ENCODE measurements around the gene ANKRD18A.
"Not testable (repeated sequence)": the region's sequence is repeated elsewhere in the genome, so short reads cannot be mapped to it uniquely, and the experiment has no call there.

Gene ANKRD18A

DNA sequence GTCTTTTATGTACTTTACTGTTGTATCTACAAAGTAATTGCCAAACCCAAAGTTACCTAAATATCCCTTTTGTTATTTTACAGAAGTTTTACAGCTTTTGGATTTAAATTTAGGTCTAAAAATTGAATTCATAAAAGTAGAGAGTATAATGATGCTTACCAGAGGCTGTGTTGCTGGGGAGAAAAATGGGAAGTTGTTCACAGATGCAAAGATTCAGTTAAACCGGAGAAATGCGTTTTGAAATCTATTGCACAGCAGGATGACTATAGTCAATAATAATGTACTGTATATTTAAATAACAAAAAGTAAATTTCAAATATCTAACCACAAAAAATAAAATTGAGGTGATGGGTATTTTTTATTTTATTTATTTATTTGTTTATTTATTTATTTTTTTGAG, 2.6 kb upstream of the ANKRD18A start:
- no peak for FAIRE-seq

- no peak for FAIRE-seq
Measured at GRCh38 chr9:38622288-38622674, 1.9 kb upstream of the ANKRD18A start.

DNA sequence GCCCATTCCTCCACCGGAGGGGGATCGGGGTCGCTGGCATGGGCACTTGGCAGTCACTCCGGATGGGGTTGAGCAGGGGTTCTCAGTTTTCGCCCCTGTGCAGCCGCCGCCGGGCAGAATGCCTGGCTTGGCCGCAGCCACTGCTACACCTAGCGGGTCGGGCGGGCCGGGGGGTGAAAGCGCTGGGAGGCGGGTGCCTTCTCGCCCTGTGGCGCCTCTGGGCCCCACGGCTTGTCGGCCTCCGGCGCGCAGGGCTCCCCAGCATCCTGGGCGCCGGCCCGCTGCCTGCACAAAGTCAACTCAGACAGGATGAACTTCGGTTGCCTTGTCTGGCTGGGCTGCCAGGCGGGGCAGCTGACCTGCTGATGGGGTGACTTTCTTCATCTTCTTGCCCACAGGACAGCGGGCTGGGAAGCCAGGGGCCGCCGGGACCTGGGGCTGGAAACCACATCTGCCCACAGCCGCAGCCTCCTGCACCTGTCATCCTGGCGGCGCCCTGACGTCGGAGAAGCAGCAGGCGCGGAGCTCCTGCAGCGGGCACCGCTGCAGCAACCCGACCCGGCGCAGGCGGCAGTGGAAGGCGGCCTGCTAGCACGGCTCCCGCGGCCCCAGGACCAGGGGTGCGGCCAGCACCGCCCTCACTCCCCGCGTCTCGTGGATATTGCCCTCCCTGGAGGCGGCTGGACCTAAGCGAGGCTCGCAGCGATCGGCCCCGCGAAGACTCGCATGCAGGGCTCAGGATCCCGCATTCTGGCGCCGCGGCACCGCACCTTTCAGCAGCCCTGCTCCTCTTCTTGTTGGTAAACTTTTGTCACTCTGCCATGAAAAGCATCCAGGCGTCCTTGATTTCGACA, 1.3 kb upstream of the ANKRD18A start:
- FAIRE-seq: no peak

- FAIRE-seq: no peak
Measured at GRCh38 chr9:38619556-38620447, 594 bp downstream of the ANKRD18A start.

GRCh38 chr9:38598029-38598745, 22.2 kb downstream of the ANKRD18A start:
- not testable (repeated sequence) for FAIRE-seq

GRCh38 chr9:38595117-38595516, 25.3 kb downstream of the ANKRD18A start:
- not testable (repeated sequence) for FAIRE-seq

GRCh38 chr9:38591346-38592063, 28.9 kb downstream of the ANKRD18A start:
- peak; percentile 79 for FAIRE-seq

- FAIRE-seq: not testable (repeated sequence)
Measured at GRCh38 chr9:38583765-38584164, 36.6 kb downstream of the ANKRD18A start.

DNA sequence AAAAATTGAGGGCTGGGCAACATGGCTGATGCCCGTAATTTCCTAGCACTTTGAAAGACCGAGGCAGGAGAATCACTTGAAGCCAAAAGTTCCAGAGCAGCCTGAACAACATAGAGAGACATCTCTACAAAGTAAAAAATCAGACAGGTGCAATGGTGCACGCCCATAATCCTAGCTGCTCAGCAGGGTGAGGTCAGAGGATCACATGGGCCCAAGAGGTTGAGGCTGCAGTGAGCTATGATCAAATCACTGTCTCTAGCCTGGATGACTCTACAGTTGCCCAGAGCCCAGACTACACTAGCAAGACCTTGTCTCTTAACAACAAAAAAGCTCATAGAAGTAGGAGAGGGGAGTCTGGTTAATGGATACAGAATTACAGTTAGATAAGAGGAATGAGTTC, 40.3 kb downstream of the ANKRD18A start:
- FAIRE-seq: not testable (repeated sequence)

DNA sequence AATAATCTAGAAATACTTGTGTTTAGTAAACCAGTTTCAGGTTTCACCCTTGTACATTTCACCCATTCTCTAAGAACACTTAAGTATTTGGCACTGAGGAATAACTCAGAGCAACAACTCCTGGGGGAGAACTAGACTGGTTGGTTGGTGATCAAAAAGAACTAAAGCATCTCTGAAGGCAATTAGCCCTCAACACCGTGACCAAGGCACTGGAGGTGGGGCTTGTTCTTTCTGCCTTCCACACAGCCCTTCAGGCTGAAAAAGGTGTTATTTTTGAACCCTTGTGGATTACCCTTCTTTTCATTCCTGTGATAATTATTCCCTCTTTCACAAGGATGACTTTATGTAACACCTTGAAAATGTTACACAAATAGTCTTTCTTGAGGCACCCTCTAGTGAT, 44.2 kb downstream of the ANKRD18A start:
- not testable (repeated sequence) for FAIRE-seq

DNA sequence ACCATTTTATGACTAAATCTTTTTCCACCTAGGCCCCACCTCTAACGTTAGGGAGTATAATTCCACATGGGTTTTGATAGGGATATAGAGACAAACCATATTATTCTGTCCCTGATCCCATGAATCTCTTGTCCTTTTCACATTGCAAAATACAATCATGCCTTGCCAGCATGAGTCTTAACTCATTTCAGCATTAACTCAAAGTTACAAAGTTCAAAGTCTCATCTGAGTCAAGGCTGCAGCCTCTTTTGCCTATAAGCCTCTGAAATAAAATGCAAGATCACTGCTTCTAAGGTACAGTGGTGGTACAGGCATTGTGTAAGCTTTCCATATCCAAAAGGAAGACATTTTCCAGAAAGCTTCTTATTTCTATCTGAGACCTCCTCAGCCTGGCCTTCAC, 54.3 kb downstream of the ANKRD18A start:
- not testable (repeated sequence) for FAIRE-seq

DNA sequence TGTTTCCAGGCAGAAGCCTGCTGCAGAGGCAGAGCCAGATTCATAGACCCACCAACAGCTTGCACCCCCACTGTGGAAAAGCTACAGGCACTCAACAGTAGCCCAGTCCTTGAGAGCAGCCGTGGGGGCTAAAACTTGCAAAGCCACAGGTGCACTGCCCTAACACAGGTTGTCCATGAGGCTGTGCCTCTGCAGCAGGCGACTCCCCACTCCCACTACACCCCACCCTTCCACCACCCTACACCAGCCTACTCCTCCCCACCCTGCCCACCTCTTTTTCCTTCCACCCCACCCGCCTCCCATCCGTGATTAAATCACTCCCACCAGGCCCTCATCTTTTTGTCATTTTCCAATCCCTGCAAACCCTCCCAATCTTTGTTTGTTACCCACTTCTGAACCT, 55.2 kb downstream of the ANKRD18A start:
- FAIRE-seq: not testable (repeated sequence)

DNA sequence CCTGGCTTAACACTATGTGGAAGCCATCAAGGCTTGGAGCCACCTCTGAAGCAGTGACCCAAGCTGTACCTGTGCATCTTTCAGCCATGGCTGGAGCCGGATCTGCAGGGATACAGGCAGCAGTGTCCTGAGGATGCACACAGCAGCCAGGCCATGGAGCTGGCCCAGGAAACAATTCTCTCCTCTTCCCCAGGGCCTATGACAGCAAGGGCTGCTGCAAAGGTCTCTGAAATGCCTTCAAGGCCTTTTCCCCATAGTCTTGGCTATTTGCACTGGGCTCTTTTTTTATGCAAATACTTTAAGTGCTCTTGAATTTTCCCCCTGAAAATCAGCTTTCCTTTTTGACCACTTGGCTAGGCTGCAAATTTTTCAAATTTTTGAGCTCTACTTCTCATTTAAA, 56.5 kb downstream of the ANKRD18A start:
- not testable (repeated sequence) for FAIRE-seq

GRCh38 chr9:38561134-38561533, 59.3 kb downstream of the ANKRD18A start:
- FAIRE-seq: not testable (repeated sequence)

- FAIRE-seq: not testable (repeated sequence)
Measured at GRCh38 chr9:38559172-38559571, 61.2 kb downstream of the ANKRD18A start.

DNA sequence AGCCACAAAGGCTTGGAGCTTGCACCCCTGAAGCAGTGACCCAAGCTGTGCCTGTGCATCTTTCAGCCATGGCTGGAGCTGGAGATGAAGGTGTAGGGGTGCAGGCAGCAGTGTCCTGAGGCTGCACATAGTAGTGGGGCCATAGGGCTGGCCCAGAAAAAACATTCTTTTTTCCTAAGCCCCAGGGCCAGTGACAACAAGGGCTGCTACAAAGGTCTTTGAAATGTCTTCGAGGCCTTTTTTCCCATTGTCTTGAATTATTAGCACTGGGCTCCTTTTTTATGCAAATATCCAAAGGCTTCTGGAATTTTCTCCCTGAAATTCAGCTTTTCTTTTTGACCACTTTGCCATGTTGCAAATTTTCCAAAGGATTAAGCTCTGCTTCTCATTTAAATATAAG, 62.6 kb downstream of the ANKRD18A start:
- not testable (repeated sequence) for FAIRE-seq

- FAIRE-seq: not testable (repeated sequence)
Measured at GRCh38 chr9:38554966-38555365, 65.4 kb downstream of the ANKRD18A start.

DNA sequence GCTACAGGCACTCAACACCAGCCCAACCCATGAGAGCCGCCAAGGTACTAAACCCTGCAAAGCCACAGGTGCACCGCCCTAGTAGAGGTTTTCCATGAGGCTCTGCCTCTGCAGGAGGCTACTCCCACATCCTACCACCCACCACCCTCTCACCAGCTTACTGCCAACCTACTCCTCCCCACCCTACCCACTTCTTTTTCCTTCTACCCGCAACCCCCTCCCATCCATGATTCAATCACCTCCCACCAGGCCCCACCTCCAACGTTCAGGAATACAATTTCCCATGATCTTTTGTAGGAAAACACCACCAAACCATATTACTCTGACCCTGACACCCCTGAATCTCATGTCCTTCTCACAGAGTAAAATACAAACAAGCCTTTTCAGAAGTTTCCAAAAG, 67.4 kb downstream of the ANKRD18A start:
- not testable (repeated sequence) for FAIRE-seq

DNA sequence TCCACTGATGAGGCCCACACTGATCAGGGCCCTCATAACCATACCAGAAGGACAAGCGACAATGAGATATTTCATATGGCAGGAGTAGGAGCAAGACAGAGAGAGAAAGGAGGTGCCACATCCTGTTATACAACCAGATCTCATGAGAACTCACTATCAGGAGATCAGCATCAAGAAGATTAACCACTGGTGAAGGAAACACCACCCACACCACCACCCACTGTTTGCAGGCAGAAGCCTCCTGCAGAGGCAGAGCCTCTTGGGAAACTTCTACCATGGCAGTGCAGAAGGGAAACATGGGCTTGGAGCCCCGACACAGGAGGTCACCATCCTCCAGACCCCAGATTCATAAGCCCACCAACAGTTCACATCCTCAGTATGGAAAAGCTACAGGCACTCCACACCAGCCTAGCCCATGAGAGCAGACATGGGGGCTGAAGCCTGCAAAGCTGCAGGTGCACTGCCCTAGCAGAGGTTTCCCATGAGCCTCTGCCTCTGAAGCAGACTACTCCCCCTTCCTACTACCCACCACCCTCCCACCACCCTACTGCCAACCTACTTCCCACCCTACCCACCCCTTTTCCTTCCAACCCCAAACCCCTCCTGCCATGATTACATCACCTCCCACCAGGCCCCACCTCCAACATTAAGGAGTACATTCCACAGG, 73.8 kb downstream of the ANKRD18A start:
- FAIRE-seq: not testable (repeated sequence)

DNA sequence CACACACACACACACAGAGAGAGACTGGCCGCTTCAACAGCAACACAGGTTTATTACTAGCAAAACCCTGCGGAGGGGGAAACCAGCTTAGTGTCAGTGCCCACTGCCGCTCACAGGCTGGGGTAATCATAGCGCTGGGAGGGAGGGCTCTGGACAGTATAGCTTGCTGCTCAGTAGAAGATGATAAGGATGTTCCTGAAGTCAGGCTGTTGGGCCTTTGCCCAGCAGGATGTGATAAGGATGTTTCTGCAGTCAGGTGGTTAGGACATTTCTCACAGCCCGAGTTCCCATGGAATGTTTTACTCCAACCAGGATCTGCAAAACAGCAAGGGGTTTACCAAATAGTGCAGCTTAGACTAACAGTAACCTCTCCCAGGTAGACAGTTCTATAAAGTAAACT, 79.9 kb downstream of the ANKRD18A start:
- FAIRE-seq: not testable (repeated sequence)

- FAIRE-seq: peak; percentile 86
Measured at GRCh38 chr9:38529317-38529716, 91.1 kb downstream of the ANKRD18A start.

DNA sequence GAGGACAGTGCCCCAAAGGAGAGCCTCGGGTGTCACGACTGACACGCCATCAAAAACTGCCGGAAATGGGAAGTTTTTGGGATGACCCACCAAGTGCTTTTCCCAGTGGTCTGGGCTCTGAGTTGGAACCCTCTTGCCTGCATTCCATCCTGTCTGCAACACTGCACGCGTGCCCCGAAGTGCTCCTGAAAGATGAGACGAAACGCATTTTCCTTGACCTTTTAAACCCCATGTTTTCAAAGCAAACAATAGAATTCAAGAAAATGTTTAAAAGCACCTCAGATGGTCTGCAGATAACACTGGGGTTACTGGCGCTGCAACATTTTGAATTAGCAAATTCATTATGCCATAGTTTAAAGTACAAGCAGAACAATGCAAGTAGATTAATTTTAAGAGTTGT, 92.9 kb downstream of the ANKRD18A start:
- no peak for FAIRE-seq

All from colon (tissue), 2 donors.